HepG2 (cell line): Measurements from ENCODE around the gene SH2B2. TPM values are rescaled to one million over a fixed set of nuclear protein-coding genes. Genes with fewer than 3 reads are reported as not detected.

ENCODE experiments used
- CHD4 ChIP-seq: fragments of 200-600 bp; sonication (generic); IDR thresholded peaks from 2 replicates; pipeline ENCODE4 v1.7.0; 2017; ENCODE audit warnings: mild to moderate bottlenecking, low read length, borderline replicate concordance
- FOXK1 ChIP-seq: sonication (generic); formaldehyde crosslinking; IDR thresholded peaks from 2 replicates; pipeline ENCODE4 v1.4.0; 2020; ENCODE audit warnings: low read depth, missing genetic modification reagents, borderline replicate concordance
- HMG20A ChIP-seq: IDR thresholded peaks from 2 replicates; pipeline ENCODE4 v1.6.1; 2016; ENCODE audit warnings: borderline replicate concordance
- KDM2A ChIP-seq: sonication (generic); formaldehyde crosslinking; IDR thresholded peaks from 2 replicates; pipeline ENCODE4 v1.4.0; 2020; ENCODE audit warnings: low read depth, missing genetic modification reagents, borderline replicate concordance
- KLF16 ChIP-seq, 2 experiments: sonication (generic) in 1 of 2; formaldehyde crosslinking in 1 of 2; IDR thresholded peaks; 2 replicates each; pipeline versions ENCODE4 v1.6.1 to v1.8.0; 2016 to 2023; ENCODE audit warnings: missing genetic modification reagents in 2 of 2, missing compliant biosample characterization in 1 of 2
- MIXL1 ChIP-seq: IDR thresholded peaks from 2 replicates; pipeline ENCODE4 v1.6.1; 2016
- POGZ ChIP-seq: sonication (generic); formaldehyde crosslinking; IDR thresholded peaks from 2 replicates; pipeline ENCODE4 v1.4.0; 2020; ENCODE audit warnings: mild to moderate bottlenecking, missing genetic modification reagents
- POLR2A ChIP-seq, 2 experiments: IDR thresholded peaks; 2 replicates each; pipeline ENCODE4 v1.6.1; 2011; ENCODE audit warnings: low read depth in 2 of 2, low read length in 2 of 2, mild to moderate bottlenecking in 1 of 2, moderate library complexity in 1 of 2; ENCODE audit not compliant: insufficient read depth in 1 of 2
- U2AF2 ChIP-seq: fragments of 200-400 bp; formaldehyde crosslinking; IDR thresholded peaks from 2 replicates; pipeline ENCODE4 v1.6.1; 2017; ENCODE audit warnings: low read depth, mild to moderate bottlenecking, low read length
- ZNF282 ChIP-seq: fragments of 450-650 bp; IDR thresholded peaks from 2 replicates; pipeline ENCODE4 v1.6.1; 2018; ENCODE audit not compliant: partially characterized antibody
- ZNF343 ChIP-seq: sonication (generic); formaldehyde crosslinking; IDR thresholded peaks from 2 replicates; pipeline ENCODE4 v1.4.0; 2020; ENCODE audit warnings: mild to moderate bottlenecking, missing genetic modification reagents
- ZNF44 ChIP-seq: sonication (generic); formaldehyde crosslinking; IDR thresholded peaks from 2 replicates; pipeline ENCODE4 v1.5.1; 2020; ENCODE audit warnings: mild to moderate bottlenecking, missing genetic modification reagents
- ZNF543 ChIP-seq: sonication (generic); formaldehyde crosslinking; IDR thresholded peaks from 2 replicates; pipeline ENCODE4 v1.4.0; 2020; ENCODE audit warnings: mild to moderate bottlenecking, missing genetic modification reagents
- ZNF761 ChIP-seq: sonication (generic); formaldehyde crosslinking; conservative IDR thresholded peaks from 2 replicates; pipeline ENCODE4 v1.4.0; 2020; ENCODE audit warnings: mild to moderate bottlenecking, missing genetic modification reagents
- polyA plus RNA-seq, 8 experiments: library from polyadenylated mRNA; depleted of rRNA in 3 of 8; stranded (reverse) in 7 of 8; unstranded in 1 of 8; fragments of >200 nt; fragmentation: Illumina TruSeq in 4 of 8; extraction: Trizol in 4 of 8; gene quantifications; 2 replicates each; pipeline versions ENCODE4 v1.2.1 to v1.2.3, GENCODE V29; 2011 to 2016; ENCODE audit warnings: low read depth in 4 of 8, missing spikeins in 1 of 8, mixed read lengths in 1 of 8; ENCODE audit not compliant: insufficient read depth in 1 of 8
- total RNA-seq, 5 experiments: library from RNA; depleted of rRNA; stranded (reverse); fragments of >200 nt; fragmentation: Illumina TruSeq; extraction: Trizol; gene quantifications; 2 replicates each; pipeline ENCODE4 v1.2.3, GENCODE V29; 2016; ENCODE audit warnings: low read depth in 1 of 5
- TF ChIP-seq, protein P1 (sequence below): sonication (generic); formaldehyde crosslinking; IDR thresholded peaks from 2 replicates; pipeline ENCODE4 v1.8.0; 2022; ENCODE audit warnings: mild to moderate bottlenecking, missing genetic modification reagents, moderate library complexity
- TF ChIP-seq, protein P2 (sequence below): sonication (generic); formaldehyde crosslinking; IDR thresholded peaks from 2 replicates; pipeline ENCODE4 v1.4.0; 2020; ENCODE audit warnings: mild to moderate bottlenecking, missing genetic modification reagents
- TF ChIP-seq, protein P3 (sequence below): sonication (generic); formaldehyde crosslinking; IDR thresholded peaks from 2 replicates; pipeline ENCODE4 v1.4.0; 2020; ENCODE audit warnings: missing genetic modification reagents
- TF ChIP-seq, protein P4 (sequence below): sonication (generic); formaldehyde crosslinking; IDR thresholded peaks from 2 replicates; pipeline ENCODE4 v1.4.0; 2020; ENCODE audit warnings: low read depth, mild to moderate bottlenecking, missing genetic modification reagents
- TF ChIP-seq, protein P5 (sequence below): fragments of 450-650 bp; IDR thresholded peaks from 2 replicates; pipeline ENCODE4 v1.6.1; 2017
- TF ChIP-seq, protein P6 (sequence below): IDR thresholded peaks from 2 replicates; pipeline ENCODE4 v1.4.0; 2020; ENCODE audit warnings: mild to moderate bottlenecking, missing genetic modification reagents

Gene SH2B2
- total and polyA plus RNA-seq, 2 of the 13 experiments (the other 11 are each of a cell fraction or from before 2014, with no cell fraction given): 0.46 to 1.3 TPM

DNA sequence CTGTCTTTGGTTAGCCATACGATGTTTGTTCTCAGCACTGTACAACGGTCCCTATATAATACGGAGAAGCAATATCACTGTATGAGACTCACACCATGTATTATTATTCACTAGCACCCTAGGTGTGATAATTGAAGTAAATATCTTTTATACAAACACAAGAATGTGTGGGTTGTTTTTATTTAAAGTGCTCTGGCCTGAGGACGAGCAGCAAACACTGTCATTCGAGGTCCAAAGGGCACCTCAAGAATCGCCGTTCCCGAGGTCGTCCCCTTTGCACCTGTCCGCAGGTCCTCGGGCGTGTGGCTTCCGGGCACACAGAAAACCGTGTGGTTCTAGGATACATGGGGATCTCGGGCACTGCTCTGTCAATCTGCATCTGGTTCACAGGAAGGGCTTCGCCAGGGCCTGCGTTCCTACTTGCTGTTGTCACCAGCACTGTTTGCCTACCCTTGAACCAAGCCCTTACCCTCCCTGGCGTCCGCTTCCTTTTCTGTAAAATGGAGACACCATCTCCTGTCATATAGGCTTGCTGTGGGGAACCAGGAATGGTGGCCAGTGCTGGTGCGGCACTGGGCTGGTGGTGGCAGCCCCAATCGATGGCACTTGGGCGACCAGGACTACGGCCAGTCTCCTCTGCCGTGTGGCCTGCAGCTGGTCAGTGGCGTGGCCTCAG lies 28.5 kb upstream of the SH2B2 start (continued):
- TF ChIP-seq, protein P1, sequence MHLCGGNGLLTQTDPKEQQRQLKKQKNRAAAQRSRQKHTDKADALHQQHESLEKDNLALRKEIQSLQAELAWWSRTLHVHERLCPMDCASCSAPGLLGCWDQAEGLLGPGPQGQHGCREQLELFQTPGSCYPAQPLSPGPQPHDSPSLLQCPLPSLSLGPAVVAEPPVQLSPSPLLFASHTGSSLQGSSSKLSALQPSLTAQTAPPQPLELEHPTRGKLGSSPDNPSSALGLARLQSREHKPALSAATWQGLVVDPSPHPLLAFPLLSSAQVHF (CRISPR knock-in tag): no peak
- TF ChIP-seq MIXL1 (CRISPR knock-in tag) (peak; percentile 91), ZNF343 (CRISPR knock-in tag) (peak; percentile 88), KLF16 (CRISPR knock-in tag; IDR thresholded peaks at IDR 0.05) (peak in 1 of 2 experiments; percentile 70; a peak in 1 of 4 replicates), ZNF44 (CRISPR knock-in tag) (0 out of 2 replicates have a peak, but pooled peaks have one; percentile 4), ZNF543 (peak; percentile 48; the same call in 1 of the 2 replicates), POLR2A (IDR thresholded peaks at IDR 0.05; ENCODE audit: insufficient read depth in 1 of 2, low read depth in 2 of 2, low read length in 2 of 2) (peak; percentile 22 to 57; a peak in 2 of 4 replicates), KDM2A (CRISPR knock-in tag) (peak; percentile 88), CHD4 (peak; percentile 67; the same call in 1 of the 2 replicates), U2AF2 (no peak), POGZ (CRISPR knock-in tag) (peak; percentile 96), HMG20A (peak; percentile 82), FOXK1 (CRISPR knock-in tag) (peak; percentile 82; the same call in 1 of the 2 replicates), ZNF282 (no peak), ZNF761 (CRISPR knock-in tag) (peak; percentile 93; the same call in 1 of the 2 replicates)
- TF ChIP-seq, protein P2, sequence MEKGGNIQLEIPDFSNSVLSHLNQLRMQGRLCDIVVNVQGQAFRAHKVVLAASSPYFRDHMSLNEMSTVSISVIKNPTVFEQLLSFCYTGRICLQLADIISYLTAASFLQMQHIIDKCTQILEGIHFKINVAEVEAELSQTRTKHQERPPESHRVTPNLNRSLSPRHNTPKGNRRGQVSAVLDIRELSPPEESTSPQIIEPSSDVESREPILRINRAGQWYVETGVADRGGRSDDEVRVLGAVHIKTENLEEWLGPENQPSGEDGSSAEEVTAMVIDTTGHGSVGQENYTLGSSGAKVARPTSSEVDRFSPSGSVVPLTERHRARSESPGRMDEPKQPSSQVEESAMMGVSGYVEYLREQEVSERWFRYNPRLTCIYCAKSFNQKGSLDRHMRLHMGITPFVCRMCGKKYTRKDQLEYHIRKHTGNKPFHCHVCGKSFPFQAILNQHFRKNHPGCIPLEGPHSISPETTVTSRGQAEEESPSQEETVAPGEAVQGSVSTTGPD: peak; percentile 94
- TF ChIP-seq, protein P3, sequence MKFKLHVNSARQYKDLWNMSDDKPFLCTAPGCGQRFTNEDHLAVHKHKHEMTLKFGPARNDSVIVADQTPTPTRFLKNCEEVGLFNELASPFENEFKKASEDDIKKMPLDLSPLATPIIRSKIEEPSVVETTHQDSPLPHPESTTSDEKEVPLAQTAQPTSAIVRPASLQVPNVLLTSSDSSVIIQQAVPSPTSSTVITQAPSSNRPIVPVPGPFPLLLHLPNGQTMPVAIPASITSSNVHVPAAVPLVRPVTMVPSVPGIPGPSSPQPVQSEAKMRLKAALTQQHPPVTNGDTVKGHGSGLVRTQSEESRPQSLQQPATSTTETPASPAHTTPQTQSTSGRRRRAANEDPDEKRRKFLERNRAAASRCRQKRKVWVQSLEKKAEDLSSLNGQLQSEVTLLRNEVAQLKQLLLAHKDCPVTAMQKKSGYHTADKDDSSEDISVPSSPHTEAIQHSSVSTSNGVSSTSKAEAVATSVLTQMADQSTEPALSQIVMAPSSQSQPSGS: peak; percentile 83
- TF ChIP-seq, protein P4, sequence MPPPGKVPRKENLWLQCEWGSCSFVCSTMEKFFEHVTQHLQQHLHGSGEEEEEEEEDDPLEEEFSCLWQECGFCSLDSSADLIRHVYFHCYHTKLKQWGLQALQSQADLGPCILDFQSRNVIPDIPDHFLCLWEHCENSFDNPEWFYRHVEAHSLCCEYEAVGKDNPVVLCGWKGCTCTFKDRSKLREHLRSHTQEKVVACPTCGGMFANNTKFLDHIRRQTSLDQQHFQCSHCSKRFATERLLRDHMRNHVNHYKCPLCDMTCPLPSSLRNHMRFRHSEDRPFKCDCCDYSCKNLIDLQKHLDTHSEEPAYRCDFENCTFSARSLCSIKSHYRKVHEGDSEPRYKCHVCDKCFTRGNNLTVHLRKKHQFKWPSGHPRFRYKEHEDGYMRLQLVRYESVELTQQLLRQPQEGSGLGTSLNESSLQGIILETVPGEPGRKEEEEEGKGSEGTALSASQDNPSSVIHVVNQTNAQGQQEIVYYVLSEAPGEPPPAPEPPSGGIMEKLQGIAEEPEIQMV: peak; percentile 86; the same call in 1 of the 2 replicates
- TF ChIP-seq, protein P5, sequence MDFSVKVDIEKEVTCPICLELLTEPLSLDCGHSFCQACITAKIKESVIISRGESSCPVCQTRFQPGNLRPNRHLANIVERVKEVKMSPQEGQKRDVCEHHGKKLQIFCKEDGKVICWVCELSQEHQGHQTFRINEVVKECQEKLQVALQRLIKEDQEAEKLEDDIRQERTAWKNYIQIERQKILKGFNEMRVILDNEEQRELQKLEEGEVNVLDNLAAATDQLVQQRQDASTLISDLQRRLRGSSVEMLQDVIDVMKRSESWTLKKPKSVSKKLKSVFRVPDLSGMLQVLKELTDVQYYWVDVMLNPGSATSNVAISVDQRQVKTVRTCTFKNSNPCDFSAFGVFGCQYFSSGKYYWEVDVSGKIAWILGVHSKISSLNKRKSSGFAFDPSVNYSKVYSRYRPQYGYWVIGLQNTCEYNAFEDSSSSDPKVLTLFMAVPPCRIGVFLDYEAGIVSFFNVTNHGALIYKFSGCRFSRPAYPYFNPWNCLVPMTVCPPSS: no peak
- TF ChIP-seq, protein P6, sequence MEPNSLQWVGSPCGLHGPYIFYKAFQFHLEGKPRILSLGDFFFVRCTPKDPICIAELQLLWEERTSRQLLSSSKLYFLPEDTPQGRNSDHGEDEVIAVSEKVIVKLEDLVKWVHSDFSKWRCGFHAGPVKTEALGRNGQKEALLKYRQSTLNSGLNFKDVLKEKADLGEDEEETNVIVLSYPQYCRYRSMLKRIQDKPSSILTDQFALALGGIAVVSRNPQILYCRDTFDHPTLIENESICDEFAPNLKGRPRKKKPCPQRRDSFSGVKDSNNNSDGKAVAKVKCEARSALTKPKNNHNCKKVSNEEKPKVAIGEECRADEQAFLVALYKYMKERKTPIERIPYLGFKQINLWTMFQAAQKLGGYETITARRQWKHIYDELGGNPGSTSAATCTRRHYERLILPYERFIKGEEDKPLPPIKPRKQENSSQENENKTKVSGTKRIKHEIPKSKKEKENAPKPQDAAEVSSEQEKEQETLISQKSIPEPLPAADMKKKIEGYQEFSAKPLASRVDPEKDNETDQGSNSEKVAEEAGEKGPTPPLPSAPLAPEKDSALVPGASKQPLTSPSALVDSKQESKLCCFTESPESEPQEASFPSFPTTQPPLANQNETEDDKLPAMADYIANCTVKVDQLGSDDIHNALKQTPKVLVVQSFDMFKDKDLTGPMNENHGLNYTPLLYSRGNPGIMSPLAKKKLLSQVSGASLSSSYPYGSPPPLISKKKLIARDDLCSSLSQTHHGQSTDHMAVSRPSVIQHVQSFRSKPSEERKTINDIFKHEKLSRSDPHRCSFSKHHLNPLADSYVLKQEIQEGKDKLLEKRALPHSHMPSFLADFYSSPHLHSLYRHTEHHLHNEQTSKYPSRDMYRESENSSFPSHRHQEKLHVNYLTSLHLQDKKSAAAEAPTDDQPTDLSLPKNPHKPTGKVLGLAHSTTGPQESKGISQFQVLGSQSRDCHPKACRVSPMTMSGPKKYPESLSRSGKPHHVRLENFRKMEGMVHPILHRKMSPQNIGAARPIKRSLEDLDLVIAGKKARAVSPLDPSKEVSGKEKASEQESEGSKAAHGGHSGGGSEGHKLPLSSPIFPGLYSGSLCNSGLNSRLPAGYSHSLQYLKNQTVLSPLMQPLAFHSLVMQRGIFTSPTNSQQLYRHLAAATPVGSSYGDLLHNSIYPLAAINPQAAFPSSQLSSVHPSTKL (CRISPR knock-in tag): peak; percentile 90
